SJSA1 (cell line): Measurements from ENCODE around the gene SSC5D. TPM values are rescaled to one million over a fixed set of nuclear protein-coding genes. Genes with fewer than 3 reads are reported as not detected.
A peak's percentile ranks its signal among the peaks of the same experiment; 100 is the strongest.

Experiments
- DNase-seq, 2 experiments: peaks; one replicate each; pipeline ENCODE4 v3.0.0-alpha.2; 2015 to 2020; ENCODE audit warnings: low spot score in 2 of 2, low read depth in 1 of 2
- H3K27ac ChIP-seq: fragments of 250-450 bp; sonication (Bioruptor Pico); 2 replicates; pipeline ENCODE4 v1.5.1; 2020; ENCODE audit warnings: mild to moderate bottlenecking, moderate library complexity
- H3K27me3 ChIP-seq: fragments of 250-450 bp; sonication (Bioruptor Pico); replicated peaks from 2 replicates; pipeline ENCODE4 v1.5.1; 2020; ENCODE audit warnings: mild to moderate bottlenecking, moderate library complexity
- H3K36me3 ChIP-seq: fragments of 250-450 bp; sonication (Bioruptor Pico); 2 replicates; pipeline ENCODE4 v1.5.1; 2020; ENCODE audit warnings: mild to moderate bottlenecking
- H3K4me1 ChIP-seq: fragments of 250-450 bp; sonication (Bioruptor Pico); replicated peaks from 2 replicates; pipeline ENCODE4 v1.6.1; 2021; ENCODE audit warnings: mild to moderate bottlenecking
- H3K4me3 ChIP-seq: fragments of 250-450 bp; sonication (Bioruptor Pico); 2 replicates; pipeline ENCODE4 v1.5.1; 2020; ENCODE audit warnings: mild to moderate bottlenecking
- H3K9me3 ChIP-seq: fragments of 250-450 bp; sonication (Bioruptor Pico); replicated peaks from 2 replicates; pipeline ENCODE4 v1.5.1; 2020; ENCODE audit warnings: mild to moderate bottlenecking
- total RNA-seq: library from RNA; depleted of rRNA; stranded (reverse); fragments of >200 nt; shearing (Covaris generic); gene quantifications from 2 replicates; pipeline ENCODE4 v1.2.3, GENCODE V29; 2014

Gene SSC5D
- total RNA-seq, 1 experiment from 2014 or later: not detected

DNA sequence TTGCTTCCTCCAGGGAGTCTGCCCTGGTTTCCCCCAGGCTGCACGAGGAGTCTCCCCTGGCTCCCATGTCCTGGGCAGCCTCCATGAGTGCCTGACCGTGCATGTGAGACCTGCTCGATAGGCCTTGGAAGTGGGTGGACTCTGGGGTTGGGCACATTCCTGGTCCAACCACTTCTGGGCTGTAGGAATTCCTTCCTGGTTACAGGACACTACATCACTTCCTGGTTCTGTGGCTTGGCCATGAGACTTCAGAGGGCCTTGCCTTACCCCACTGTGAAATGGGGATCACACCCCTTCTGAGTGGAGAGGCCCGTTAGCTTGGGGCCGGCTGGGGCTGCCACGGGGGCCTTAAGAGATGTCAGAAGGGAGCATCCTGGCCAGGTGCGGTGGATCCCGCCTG is 15.8 kb upstream of the SSC5D start:
- no peaks in the 10 kb centered on the region for H3K9me3 ChIP-seq
- no peaks in the 10 kb centered on the region for H3K27me3 ChIP-seq
- H3K27ac ChIP-seq: no peak overlapping the region; the same call in 1 of the 2 replicates
- no peaks in the 10 kb centered on the region for H3K36me3 ChIP-seq
- H3K4me1 ChIP-seq: peaks cover 25% of the 10 kb centered on the region
- no peak overlapping the region for H3K4me3 ChIP-seq
- DNase-seq: no peak

DNA sequence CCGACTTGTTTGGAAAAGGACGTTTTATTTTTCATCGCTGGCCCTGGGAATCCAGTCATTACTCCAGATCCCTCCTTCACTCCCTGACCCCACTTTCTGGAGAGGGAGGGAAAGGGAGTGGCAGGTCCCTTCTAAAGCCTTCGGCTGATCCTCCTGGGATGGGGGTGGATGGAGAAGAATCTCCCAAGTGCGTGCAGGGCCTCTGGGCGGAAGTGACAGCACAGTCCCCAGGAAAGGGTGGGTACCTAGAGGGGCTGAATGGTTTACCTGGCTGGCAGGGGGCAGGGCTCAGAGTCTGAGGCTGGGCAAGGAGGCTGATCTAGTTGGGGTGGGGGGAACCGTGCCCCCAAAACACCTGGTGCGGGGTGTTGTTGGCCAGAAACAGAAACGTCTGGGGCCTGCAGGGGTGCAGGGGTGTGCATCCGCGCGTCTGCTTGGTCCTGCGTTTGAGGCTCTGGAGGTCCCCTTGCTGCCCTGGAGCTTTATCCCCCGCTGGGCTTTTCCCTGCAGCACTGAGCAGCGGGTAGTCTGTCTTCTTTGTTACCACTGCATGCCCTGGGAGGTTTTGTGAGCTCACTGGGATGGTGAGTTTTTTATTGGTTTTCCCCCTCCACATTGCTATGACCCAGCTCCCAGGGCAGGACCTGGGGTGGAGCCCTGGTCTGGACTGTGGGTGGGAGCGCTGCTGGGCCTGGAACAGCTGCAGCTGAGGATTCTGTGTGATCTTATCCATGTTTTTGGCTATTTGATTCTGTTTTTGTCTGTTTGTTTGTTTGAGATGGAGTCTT is 14.8 kb upstream of the SSC5D start:
- H3K36me3 ChIP-seq: no peaks in the 10 kb centered on the region; the same call in 1 of the 2 replicates
- H3K4me3 ChIP-seq: no peak overlapping the region
- no peak for DNase-seq
- peaks cover 31% of the 10 kb centered on the region for H3K4me1 ChIP-seq
- H3K27ac ChIP-seq: no peak overlapping the region; the same call in 1 of the 2 replicates
- no peaks in the 10 kb centered on the region for H3K27me3 ChIP-seq
- no peaks in the 10 kb centered on the region for H3K9me3 ChIP-seq

DNA sequence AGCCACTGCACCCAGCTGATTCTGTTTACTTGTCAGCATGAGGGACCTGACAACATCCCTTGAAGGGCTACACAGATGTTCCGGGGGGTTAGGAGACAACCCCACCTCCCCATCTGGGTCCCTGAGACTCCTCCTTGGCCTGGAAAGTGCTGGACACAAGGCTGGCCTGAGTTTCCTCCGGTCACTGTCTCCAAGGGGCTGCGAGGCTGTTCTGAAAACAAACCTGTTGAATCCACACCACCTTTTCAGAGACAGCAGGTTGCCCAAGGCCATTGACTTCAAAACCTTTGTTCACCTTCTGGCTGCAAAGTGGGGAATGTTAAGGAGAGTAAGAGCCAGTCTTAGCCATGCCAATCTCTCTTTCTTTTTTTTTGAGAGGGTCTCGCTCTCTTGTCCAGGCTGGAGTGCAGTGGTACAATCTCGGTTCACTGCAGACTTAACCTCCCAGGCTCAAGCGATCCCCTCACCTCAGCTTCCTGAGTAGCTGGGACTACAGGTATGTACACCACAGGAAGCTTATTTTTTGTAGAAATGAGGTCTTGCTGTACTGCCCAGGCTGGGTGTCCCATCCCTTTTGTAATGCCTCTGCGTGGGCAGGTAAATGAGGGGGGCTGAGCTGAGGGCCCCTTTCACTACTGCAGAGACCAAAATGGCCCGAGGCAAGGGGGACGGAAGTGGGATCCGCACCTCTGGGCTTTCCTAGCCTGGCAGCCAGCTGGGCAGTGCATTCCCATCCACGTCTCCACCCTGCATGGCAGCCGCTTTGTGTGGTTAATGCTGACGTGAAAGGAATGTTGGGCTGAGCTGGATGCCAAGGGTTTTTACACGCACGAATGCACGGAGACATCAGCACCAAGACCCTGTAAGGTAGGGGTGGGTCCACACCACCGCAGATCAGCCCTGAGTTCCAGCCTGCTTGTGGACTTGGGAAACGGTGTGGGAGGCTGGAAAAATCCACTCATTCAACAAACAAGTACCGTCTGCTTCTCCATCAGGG is 13.7 kb upstream of the SSC5D start:
- Histone ChIP-seq H3K9me3 (no peaks in the 10 kb centered on the region), H3K4me3 (no peak overlapping the region), H3K36me3 (no peaks in the 10 kb centered on the region; the same call in 1 of the 2 replicates), H3K27ac (peak overlapping the region; percentile 42), H3K4me1 (peaks cover 31% of the 10 kb centered on the region), H3K27me3 (no peaks in the 10 kb centered on the region)
- DNase-seq: peak; percentile 61 to 67

DNA sequence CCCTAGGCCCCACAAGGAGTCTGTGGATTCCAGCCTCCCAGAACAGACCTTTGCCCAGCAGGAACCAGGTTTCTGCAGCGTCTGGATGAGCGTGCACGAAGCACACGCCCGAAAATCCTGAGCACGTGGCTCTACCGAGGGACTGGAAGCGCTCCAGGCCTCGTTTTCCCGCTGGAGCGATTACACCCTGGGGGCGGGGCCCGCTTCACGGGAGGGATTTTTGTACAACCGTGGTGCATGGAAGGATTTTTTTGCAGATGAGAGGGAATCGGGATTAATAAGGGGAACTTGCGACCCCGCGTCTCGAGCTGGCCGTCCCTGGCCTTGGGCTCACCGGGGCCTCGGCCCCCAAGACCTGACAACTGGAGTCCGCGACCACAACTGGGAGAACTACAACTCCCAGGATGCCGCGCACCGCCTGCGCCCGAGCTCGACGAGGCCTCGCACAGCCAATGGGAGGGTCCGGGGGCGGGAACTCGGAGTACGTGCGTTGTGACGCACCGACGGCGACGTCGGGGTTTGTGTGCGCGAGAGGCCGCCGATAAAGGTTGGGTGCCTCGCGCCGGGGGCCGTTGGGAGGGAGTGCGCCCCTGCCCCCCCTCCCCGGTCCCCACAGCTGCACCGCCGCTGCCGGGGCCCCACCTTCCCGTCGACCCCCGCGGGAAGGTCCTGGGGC is 12.0 kb upstream of the SSC5D start, which contains the start of gene ZNF628:
Gene ZNF628, plus strand, starts transcription at position 518 of the 676 bp plus-strand sequence. CDS start 3,294 bp downstream, outside the sequence.
- Histone ChIP-seq H3K9me3 (no peaks in the 10 kb centered on the region), H3K36me3 (peaks cover under 1% of the 10 kb centered on the region), H3K4me3 (peak within 1 kb of the TSS; percentile 48), H3K27me3 (no peaks in the 10 kb centered on the region), H3K4me1 (peaks cover 31% of the 10 kb centered on the region), H3K27ac (peak within 1 kb of the TSS; percentile 49)
- peak; percentile 96 to 99 for DNase-seq

DNA sequence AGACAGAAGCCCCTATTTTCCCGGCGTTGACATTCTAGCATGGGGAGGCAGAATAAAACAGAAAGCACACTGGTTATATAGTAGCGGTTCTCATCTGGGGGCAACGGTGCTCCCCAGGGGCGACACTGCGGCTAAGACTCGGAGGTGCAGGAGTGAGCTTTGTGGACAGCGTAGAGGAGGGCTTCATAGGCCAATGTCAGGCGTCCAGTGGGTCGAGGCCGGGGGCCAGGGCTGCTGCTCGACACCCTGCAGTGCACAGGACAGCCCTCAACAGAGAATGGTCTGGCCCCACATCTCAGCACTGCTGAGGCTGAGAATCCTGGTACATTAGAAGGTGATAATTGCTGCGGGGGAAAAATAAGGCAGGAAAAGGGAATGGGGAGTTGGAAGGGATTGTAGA is 10.3 kb upstream of the SSC5D start:
- Histone ChIP-seq H3K27me3 (no peaks in the 10 kb centered on the region), H3K36me3 (peaks cover 8% of the 10 kb centered on the region), H3K9me3 (no peaks in the 10 kb centered on the region), H3K27ac (no peak overlapping the region), H3K4me3 (no peak overlapping the region), H3K4me1 (peaks cover 28% of the 10 kb centered on the region)
- DNase-seq: no peak

DNA sequence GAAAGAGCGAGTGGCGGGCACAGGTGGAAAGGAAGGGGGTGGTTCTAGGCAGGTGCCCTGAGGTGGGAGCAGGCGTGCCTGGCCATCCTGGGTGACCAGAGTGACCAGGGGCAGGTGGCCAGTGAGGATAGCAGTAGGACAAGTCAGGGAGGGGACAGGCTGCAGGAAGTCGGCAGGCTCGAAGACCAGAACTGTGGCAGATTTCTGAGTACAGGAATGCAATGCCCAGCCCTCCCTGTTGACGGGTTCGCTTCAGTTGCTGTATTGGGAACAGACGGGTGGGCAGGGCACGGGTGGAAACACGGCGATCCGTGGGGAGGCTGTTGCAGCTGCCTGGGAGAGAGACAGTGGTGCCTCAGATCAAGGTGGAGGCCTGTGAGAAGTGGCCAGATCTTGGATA is 9.9 kb upstream of the SSC5D start:
- peaks cover 11% of the 10 kb centered on the region for H3K36me3 ChIP-seq
- no peaks in the 10 kb centered on the region for H3K9me3 ChIP-seq
- H3K4me1 ChIP-seq: peaks cover 28% of the 10 kb centered on the region
- H3K27me3 ChIP-seq: no peaks in the 10 kb centered on the region
- no peak overlapping the region for H3K27ac ChIP-seq
- DNase-seq: no peak
- H3K4me3 ChIP-seq: no peak overlapping the region

DNA sequence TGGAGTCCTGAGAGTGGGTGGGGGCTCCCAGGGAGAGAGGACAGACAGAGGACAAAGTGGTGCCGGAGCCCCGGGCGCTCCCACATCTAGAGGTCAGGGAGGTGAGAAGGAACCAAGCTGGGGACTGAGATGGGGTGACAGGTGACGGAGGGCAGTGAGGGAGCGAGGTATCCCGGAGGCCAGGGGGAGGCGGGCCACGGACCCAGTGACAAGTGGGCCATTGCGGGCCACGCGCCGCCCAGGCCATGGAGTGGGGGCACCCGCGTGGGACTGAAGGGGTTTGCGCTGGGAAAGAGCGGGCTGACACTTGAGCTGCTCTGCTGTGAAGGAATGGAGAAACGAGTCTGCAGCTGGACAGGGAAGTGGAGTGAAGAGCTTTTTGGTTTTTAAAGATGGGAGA is 9.2 kb upstream of the SSC5D start:
- Histone ChIP-seq H3K36me3 (peaks cover 17% of the 10 kb centered on the region), H3K4me3 (no peak overlapping the region), H3K27ac (no peak overlapping the region), H3K4me1 (peaks cover 28% of the 10 kb centered on the region), H3K9me3 (no peaks in the 10 kb centered on the region), H3K27me3 (no peaks in the 10 kb centered on the region)
- DNase-seq: no peak

DNA sequence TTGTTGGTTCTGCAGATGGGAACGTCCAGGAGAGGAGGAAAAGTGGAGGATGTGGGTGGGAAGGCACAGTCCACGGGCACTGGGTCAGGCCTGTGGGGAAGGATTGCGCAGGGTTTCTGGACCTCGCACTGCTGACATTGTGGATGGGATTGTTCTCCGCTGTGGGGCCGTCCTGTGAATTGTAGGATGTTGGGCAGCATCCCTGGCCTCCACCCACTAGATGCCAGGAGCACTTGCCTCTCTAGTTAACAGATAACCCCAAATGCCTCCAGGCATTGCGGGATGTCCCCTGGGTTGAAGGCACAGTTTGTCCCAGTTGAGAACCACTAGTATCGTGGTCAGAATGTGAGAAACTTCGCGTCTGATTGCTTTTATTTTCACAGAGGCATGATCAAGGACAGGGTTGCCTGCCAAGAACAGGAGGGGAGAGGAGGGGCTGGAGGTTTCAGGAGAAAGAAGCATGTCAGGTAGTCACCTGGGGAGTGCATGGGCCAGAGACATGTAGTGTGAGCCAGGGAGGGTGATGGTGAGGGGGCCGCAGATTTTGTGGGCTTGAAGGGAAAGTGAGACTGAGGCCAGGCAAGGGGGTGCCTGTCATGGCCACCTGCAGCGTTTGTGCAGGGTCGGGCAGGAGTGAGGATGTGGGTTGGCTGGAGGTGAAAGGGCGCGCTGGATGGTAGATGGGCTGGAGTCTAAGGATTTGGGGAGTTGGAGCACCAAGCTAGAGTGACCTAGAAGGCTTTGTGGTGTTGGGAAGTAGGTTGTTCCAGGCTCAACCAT is 8.6 kb upstream of the SSC5D start:
- peaks cover 20% of the 10 kb centered on the region for H3K36me3 ChIP-seq
- H3K27ac ChIP-seq: no peak overlapping the region
- no peak overlapping the region for H3K4me3 ChIP-seq
- no peaks in the 10 kb centered on the region for H3K27me3 ChIP-seq
- DNase-seq: no peak
- peaks cover 29% of the 10 kb centered on the region for H3K4me1 ChIP-seq
- no peaks in the 10 kb centered on the region for H3K9me3 ChIP-seq

DNA sequence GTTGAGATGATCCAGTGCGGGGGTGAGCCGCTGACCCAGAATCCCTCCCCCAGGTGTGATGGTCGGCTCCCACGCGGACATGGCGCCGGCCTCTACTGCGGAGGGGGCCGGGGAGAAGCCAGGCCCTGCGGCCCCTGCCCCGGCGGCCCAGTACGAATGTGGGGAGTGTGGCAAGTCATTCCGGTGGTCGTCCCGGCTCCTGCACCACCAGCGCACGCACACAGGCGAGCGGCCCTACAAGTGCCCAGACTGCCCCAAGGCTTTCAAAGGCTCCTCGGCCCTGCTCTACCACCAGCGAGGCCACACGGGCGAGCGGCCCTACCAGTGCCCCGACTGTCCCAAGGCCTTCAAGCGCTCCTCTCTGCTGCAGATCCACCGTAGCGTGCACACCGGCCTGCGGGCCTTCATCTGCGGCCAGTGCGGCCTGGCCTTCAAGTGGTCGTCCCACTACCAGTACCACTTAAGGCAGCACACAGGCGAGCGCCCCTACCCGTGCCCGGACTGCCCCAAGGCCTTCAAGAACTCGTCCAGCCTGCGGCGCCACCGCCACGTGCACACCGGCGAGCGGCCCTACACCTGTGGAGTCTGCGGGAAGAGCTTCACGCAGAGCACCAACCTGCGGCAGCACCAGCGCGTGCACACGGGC is 7.0 kb upstream of the SSC5D start:
- Histone ChIP-seq H3K4me1 (peaks cover 26% of the 10 kb centered on the region), H3K9me3 (no peaks in the 10 kb centered on the region; the same call in 1 of the 2 replicates), H3K36me3 (peaks cover 28% of the 10 kb centered on the region), H3K27ac (no peak overlapping the region), H3K27me3 (no peaks in the 10 kb centered on the region), H3K4me3 (no peak overlapping the region)
- no peak for DNase-seq

DNA sequence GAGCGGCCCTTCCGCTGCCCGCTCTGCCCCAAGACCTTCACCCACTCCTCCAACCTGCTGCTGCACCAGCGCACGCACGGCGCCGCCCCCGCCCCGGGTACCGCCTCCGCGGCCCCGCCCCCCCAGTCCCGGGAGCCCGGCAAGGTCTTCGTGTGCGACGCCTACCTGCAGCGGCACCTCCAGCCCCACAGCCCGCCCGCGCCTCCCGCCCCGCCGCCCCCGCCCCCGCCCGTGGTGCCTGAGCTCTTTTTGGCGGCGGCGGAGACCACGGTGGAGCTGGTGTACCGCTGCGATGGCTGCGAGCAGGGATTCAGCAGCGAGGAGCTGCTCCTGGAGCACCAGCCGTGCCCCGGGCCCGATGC is 6.5 kb upstream of the SSC5D start:
- Histone ChIP-seq H3K4me1 (peaks cover 31% of the 10 kb centered on the region), H3K9me3 (no peaks in the 10 kb centered on the region; the same call in 1 of the 2 replicates), H3K4me3 (no peak overlapping the region), H3K27me3 (no peaks in the 10 kb centered on the region), H3K27ac (no peak overlapping the region), H3K36me3 (peaks cover 28% of the 10 kb centered on the region)
- no peak for DNase-seq

DNA sequence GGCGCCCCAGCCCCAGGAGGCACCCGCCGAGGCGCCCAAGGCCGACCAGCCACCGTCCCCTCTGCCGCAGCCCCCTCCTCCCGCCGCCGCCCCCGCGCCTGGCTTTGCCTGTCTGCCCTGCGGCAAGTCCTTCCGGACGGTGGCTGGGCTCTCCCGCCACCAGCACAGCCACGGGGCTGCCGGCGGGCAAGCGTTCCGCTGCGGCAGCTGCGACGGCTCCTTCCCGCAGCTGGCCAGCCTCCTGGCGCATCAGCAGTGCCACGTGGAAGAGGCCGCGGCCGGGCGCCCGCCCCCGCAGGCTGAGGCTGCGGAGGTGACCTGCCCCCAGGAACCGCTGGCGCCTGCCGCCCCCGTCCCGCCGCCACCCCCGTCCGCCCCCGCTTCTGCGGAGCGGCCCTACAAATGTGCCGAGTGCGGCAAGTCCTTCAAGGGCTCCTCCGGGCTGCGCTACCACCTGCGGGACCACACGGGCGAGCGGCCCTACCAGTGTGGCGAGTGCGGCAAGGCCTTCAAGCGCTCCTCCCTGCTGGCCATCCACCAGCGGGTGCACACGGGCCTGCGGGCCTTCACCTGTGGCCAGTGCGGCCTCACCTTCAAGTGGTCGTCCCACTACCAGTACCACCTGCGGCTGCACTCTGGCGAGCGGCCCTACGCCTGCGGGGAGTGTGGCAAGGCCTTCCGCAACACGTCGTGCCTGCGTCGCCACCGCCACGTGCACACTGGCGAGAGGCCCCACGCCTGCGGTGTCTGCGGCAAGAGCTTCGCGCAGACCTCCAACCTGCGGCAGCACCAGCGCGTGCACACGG is 5.9 kb upstream of the SSC5D start:
- peaks cover 35% of the 10 kb centered on the region for H3K4me1 ChIP-seq
- DNase-seq: no peak
- no peak overlapping the region for H3K4me3 ChIP-seq
- no peak overlapping the region for H3K27ac ChIP-seq
- no peaks in the 10 kb centered on the region; the same call in 1 of the 2 replicates for H3K9me3 ChIP-seq
- H3K36me3 ChIP-seq: peaks cover 28% of the 10 kb centered on the region
- H3K27me3 ChIP-seq: no peaks in the 10 kb centered on the region
